Measurements from ENCODE around the gene CIART.
"Not testable (repeated sequence)": the region's sequence is repeated elsewhere in the genome, so short reads cannot be mapped to it uniquely, and the experiment has no call there.

The CIART gene

DNA sequence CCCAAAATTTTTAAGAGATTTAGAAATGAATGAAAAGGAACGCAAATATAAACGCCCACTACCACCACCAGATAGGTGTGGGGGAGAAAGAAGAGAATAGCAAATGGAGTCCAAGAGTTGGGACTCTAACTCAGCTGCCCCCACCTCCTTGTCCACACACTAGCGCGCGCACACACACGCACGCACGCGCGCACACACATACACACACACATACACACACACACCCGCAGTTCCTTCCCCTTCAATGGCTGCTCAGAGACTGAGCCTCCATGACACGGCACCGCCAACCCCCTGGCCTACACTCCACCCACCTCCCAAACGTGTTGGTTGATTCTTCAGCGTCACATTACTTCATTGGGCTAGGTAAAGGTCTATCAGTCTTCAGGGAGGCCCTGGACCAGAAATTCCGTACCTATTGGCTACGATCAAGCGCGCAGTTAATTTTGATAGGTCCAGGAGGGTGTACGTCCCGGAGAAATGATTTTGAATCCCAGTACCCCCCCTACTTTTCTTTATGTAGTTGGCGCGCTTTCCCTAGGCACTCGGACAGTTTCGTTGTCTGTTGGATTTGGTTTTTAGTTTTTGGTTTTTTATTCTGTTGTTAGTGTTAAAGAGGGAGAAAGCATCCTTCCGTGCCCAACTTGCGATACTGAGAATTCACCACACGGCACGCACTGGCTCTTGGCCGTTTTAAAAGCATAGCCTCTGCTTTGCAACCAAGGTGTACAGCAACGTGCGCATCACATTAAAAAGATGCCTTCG is 46.3 kb upstream of the CIART start, which contains the start of gene ANP32E:
ANP32E (minus strand) TSS at position 261 of the 762 bp plus-strand sequence. CDS start 326 bp downstream, outside the sequence.
- TF ChIP-seq, protein P1, sequence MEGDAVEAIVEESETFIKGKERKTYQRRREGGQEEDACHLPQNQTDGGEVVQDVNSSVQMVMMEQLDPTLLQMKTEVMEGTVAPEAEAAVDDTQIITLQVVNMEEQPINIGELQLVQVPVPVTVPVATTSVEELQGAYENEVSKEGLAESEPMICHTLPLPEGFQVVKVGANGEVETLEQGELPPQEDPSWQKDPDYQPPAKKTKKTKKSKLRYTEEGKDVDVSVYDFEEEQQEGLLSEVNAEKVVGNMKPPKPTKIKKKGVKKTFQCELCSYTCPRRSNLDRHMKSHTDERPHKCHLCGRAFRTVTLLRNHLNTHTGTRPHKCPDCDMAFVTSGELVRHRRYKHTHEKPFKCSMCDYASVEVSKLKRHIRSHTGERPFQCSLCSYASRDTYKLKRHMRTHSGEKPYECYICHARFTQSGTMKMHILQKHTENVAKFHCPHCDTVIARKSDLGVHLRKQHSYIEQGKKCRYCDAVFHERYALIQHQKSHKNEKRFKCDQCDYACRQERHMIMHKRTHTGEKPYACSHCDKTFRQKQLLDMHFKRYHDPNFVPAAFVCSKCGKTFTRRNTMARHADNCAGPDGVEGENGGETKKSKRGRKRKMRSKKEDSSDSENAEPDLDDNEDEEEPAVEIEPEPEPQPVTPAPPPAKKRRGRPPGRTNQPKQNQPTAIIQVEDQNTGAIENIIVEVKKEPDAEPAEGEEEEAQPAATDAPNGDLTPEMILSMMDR (conservative IDR thresholded peaks at IDR 0.05; ENCODE audit: low read depth, low read length) = peak; percentile 28
- DNase-seq (ENCODE audit: low read depth) = peak; percentile 100
- H3K4me3 ChIP-seq (ENCODE audit: low read depth, low read length) = peak within 1 kb of the TSS; percentile 84

DNA sequence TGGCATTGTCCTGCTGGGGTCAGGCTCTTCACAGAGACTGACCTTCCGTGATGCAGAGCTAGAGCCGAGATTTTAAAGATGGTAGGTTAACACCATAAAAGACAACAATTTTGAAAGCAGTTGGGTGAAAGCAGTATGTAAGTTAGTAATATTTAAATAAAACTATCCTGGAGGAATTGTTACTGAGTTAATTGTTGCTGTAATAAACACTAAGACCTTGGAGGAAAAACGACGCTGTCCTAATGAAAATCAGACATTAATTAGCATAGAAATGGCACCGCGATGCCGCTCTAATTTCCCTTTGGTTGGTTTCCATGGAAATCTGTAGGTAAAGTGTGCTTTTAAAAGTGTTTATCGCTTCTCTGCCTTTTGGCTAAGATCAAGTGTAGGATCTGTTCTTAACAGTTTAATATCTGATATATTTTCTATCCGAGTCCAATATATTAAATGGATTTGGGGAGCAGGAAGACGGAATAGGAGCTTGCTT is 45.7 kb upstream of the CIART start:
- no peak for DNase-seq (ENCODE audit: low read depth)
- peak overlapping the region; percentile 84 for H3K4me3 ChIP-seq (ENCODE audit: low read depth, low read length)
- TF ChIP-seq, protein P1 (conservative IDR thresholded peaks at IDR 0.05; ENCODE audit: low read depth, low read length) = no peak

DNA sequence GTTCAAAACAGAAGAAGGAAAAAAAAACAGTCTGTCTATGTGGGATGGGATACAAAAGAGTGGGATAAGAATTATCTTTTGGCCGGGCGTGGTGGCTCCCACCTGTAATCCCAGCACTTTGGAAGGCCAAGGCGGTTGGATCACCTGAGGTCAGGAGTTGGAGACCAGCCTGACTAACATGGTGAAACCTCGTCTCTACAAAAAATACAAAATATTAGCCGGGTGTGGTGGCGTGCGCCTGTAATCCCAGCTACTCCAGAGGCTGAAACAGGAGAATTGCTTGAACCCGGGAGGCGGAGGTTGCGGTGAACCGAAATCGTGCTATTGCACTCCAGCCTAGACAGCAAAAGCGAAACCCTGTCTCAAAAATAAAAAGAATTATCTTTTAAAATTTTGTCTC is 45.2 kb upstream of the CIART start:
- H3K4me3 ChIP-seq (ENCODE audit: low read depth, low read length) = not testable (repeated sequence)

DNA sequence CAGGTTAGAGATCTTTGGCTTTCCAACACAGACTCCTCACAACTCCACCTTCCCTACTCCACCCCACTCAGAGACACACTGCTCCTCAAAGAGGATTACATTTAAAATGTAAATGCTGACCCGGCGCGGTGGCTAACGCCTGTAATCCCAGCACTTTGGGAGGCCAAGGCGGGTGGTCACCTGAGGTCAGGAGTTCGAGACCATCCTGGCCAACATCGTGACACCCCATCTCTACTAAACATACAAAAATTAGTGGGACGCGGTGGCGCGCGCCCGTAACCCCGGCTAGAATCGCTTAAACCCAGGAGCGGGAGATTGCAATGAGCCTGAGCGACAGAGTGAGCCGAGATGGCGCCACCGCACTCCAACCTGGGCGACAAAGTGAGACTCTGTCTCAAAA is 44.6 kb upstream of the CIART start:
- no peak overlapping the region for H3K4me3 ChIP-seq (ENCODE audit: low read depth, low read length)
- TF ChIP-seq, protein P1 (conservative IDR thresholded peaks at IDR 0.05; ENCODE audit: low read depth, low read length) = no peak
- DNase-seq (ENCODE audit: low read depth) = no peak

More for the DNA sequence above, 45.2 kb upstream of the CIART start:
- not testable (repeated sequence) for DNase-seq (ENCODE audit: low read depth)

DNA sequence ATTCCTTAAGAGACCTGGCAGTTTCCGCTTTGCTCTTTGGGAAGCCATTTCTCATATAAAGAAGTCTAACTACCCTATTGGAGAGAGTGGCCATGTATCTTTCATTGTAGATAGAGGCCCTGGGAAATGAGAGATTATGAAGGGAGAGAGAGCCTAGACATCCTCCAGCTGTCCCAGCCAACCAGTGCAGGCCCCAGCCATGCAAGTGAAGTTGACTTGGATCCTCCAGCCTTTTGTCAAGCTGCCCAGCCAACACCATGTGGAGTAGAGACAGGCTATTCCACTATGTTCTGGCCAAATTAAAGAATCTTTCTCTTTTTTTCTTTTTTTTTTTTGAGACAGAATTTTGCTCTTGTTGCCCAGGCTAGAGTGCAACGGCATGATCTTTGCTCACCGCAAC is 39.4 kb upstream of the CIART start:
- TF ChIP-seq, protein P1 (conservative IDR thresholded peaks at IDR 0.05; ENCODE audit: low read depth, low read length) = no peak
- no peak for DNase-seq (ENCODE audit: low read depth)
- no peak overlapping the region for H3K4me3 ChIP-seq (ENCODE audit: low read depth, low read length)

DNA sequence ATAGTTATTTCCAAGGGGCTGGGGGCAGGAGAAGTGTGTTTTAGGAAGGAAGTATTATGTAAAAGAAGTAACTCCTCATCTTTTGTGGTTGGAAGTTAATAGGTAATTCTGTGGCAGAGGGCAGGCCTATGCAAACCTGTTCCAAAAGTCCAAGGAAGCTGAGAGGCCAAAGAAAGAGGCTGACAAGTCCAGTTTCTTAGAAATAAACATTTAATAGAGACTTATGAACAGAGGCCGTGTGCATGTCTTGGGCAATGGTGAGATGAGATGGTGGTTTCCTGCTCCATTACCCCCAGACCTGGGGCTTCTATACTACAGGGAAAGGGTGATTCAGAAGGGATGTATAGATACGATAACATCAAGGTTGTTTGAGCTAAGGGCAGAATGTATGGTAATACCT is 32.4 kb upstream of the CIART start:
- no peak overlapping the region for H3K4me3 ChIP-seq (ENCODE audit: low read depth, low read length)
- no peak for DNase-seq (ENCODE audit: low read depth)
- TF ChIP-seq, protein P1 (conservative IDR thresholded peaks at IDR 0.05; ENCODE audit: low read depth, low read length) = no peak

DNA sequence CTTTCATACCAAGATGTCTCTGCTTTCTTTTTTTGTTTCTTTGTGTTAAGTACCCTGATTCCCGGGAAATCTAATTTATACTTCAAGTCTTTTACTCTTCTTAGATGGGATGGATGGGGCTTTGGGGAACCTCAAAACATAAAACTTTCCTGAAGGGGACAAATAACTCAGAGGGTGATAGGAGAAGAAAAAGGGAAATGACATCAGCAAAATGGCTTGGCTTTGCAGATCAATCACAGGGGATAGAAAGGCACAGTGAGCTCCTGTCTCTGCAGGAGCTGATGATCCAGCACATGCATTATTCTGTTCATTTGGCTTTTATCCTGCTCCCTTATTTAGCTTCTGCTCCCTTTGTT is 26.2 kb upstream of the CIART start:
- TF ChIP-seq, protein P1 (conservative IDR thresholded peaks at IDR 0.05; ENCODE audit: low read depth, low read length) = no peak
- DNase-seq (ENCODE audit: low read depth) = no peak
- H3K4me3 ChIP-seq (ENCODE audit: low read depth, low read length) = no peak overlapping the region

All from choroid plexus epithelial cell (primary cell).